Stimulated activated CD8-positive, alpha-beta memory T cell treated with anti-CD3 and anti-CD28 coated beads, Interleukin-2, amount 100 ng/mL, for 48 hours (primary cell): ENCODE measurements around the gene IQGAP2.
"Not testable (repeated sequence)": the region's sequence is repeated elsewhere in the genome, so short reads cannot be mapped to it uniquely, and the experiment has no call there.

Experiments
- DNase-seq, 2 donors: peaks; one replicate each; pipeline ENCODE4 v3.0.0-alpha.2; 2020; ENCODE audit warnings: low read depth in 2 of 2

The IQGAP2 gene

GRCh38 chr5:76402886-76403765 is at the start of gene IQGAP2:
Gene IQGAP2, plus strand, starts transcription at chr5:76403285. Its CDS starts 261 bp downstream, at chr5:76403546.
- DNase-seq, result peak; percentile 63 to 72

DNA sequence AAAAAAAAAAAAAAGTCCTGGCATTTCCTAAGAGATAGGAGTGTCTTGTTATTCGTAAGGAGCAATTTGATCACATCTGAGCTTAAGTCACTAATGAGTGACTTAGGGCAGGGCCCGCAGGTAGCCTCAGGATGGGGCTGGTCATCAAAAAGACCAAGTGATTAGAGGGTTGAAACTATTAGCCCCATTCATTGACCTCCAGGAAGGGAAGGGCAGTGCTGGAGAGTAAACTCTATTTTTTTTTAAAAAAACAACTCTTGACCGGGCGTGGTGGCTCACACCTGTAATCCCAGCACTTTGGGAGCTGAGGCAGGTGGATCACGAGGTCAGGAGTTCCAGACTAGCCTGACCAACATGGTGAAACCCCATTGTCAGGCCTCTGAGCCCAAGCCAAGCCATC is 46.2 kb upstream of the IQGAP2 start:
- DNase-seq, result no peak

DNA sequence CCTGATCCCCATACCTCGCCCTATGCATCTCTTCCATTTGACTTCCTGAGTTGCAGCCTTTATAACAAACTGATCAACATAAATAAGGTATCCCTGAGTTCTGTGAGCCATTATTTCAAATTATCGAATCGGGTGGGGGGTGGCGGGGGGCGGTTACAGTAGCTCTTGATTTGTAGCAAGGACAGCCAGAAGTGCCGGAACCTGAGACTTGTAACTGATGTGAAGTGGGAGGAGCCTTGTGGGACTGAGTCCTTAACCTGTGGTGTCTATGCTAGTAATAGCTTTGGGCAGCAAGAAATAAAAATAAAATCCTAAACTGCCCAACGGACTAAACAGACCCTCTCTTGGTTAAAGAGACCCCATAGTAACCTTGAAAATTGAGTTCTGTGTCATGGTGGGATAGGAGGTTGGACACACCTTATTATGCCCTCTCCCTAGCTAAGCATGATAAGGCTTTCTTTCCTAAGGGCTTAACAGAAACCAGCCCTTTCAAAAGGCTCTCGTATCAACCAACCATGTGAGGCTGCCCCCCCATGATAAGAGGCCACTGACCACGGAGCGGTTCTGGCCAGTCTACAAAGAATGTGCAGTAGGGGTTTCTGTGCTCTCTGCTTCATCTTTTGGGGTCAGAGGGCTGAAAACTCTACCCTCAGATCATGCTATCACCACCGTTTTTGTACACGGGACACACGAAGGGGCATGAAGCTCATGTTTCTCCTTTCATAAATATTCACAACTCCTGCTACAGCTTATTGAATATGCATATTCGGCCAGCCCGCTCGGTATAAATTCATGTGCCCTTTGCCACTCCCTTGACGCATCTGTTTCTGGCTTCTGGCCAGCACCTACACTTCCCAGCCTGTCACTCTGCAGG is 39.5 kb upstream of the IQGAP2 start:
- DNase-seq, result no peak

GRCh38 chr5:76364226-76364589 is 38.9 kb upstream of the IQGAP2 start:
- no peak for DNase-seq

DNA sequence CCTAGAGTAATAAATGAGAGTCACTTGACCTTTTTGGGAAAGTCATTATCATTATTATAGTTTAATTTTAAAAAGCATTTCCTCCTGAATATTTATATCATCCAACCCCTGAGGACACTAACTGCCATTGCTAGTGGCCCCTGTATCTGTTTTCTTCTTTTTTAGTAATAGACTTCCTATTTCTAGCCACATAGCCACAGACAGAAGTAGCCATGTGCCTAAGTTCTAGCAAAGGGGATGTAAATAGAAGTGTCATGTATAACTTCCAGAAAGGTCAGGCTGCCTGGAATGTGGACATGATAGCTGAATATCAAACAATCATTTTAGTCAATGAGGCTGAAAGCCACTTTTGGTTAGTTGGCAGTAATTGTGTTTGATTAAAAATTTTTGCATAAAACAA is 37.5 kb upstream of the IQGAP2 start:
- DNase-seq, result no peak

GRCh38 chr5:76366596-76366995 is 36.5 kb upstream of the IQGAP2 start:
- DNase-seq, result no peak

GRCh38 chr5:76367623-76368371 is 35.3 kb upstream of the IQGAP2 start:
- no peak for DNase-seq

DNA sequence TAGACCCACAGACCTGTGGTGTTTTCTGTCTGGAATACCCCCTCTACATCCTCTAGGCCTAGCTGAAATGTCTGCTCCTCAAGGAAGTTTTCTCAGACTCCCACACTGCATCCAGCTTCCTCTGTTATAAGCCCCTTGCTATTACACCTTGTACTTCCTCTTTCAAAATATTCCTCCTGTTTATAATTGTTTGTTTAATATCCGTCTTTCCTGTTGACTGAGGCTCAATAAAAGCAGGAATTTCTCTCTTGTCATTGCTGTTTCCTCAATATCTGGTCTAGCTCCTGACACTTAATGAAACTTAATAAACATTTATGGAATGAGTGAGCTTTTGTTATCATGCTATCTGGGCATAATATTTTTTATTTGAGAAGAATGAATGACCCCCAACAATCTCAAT is 34.1 kb upstream of the IQGAP2 start:
- DNase-seq, result no peak

GRCh38 chr5:76369668-76370067 is 33.4 kb upstream of the IQGAP2 start:
- not testable (repeated sequence) for DNase-seq

- DNase-seq, result no peak
Observed at GRCh38 chr5:76371960-76372322, 31.1 kb upstream of the IQGAP2 start.

DNA sequence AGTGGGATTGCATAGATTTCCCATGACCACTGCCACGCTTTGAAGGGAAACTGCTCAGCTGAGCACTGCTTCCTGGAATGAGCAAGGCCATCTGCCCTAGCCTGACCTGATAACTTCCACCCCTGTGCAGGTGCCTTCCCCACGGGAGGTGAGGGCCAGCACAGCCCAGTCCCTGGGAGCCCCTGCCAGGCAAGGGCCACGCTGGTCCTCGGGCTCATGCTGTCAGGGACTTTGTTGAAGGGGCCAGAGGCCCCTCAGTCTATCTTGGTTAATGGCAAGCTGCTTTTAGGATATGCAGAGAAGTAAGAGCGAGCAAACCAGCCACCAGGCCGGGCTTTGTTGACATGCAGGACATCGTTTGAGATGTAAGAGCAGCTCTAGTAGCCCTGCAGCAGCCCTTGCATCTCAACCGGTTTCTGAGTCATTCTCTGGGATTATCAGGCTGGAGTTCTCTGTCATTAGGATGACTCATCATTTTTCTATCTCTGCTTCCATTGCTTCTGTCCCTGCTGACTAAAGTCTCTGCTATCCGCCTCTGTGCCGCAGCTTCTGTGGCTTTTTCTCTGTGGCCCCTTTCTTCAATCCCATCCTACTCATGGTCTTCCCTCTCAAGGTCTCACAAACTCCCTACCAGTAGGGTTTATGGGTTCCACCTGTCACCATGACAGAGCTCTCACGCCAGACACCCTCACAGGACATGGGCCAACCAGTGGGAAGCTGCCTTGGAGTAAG is 30.6 kb upstream of the IQGAP2 start:
- DNase-seq, result no peak

- DNase-seq, result no peak
Observed at GRCh38 chr5:76376148-76376865, 26.8 kb upstream of the IQGAP2 start.

GRCh38 chr5:76376866-76377230 is 26.2 kb upstream of the IQGAP2 start:
- DNase-seq, result no peak

GRCh38 chr5:76378355-76378754 is 24.7 kb upstream of the IQGAP2 start:
- no peak for DNase-seq

- DNase-seq, result no peak
Observed at GRCh38 chr5:76379316-76379715, 23.8 kb upstream of the IQGAP2 start.

DNA sequence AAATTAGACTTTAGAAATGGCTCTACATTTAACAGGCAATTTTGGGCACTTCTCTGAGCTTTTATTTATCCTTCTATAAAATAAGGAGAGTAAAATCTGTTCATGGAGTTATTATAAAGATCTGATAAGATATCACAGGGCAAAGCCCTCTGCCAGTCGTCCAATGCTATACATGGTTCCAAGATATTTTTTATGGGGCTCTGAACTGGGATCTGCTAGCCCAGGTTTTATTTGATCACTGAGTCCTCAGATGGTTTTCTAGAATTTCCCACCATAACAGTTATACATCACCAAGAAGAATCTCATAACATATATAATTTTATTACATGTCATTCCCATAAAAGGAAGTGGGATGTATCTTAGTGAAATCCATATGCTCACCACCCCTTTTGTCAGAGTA is 23.2 kb upstream of the IQGAP2 start:
- DNase-seq, result no peak

GRCh38 chr5:76380346-76381066 is 22.6 kb upstream of the IQGAP2 start:
- DNase-seq, result no peak

DNA sequence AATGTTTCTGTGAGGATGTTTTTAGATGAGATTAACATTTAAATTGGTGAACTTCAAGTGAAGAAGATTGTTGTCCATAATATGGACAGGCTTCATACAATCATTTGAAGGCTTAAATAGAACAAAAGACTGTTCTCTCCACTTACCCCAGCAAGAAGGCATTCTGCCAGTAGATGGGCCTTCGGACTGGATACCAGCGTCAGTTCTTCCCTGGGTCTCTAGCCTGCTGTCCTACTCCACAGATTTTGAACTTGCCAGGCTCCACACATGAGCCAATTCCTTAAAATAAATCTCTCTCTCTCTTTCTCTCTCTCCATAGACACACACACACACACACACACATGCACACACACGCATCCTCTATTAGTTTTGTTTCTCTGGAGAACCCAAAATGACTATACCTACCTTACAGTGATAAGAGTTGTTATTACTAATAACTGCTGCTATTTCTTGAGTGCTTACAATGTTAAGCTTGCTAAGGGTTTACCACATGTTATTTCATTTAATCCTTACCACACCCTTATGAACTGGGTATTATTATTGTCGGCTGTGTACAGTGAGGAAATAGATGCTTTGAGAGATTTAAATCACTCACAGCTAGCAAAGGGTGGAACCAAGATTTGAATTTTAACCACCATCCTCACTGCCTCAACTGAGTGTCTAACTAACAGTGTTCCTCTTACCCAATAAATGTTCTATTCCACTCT is 19.8 kb upstream of the IQGAP2 start:
- no peak for DNase-seq

- DNase-seq, result no peak
Observed at GRCh38 chr5:76384189-76384588, 18.9 kb upstream of the IQGAP2 start.

DNA sequence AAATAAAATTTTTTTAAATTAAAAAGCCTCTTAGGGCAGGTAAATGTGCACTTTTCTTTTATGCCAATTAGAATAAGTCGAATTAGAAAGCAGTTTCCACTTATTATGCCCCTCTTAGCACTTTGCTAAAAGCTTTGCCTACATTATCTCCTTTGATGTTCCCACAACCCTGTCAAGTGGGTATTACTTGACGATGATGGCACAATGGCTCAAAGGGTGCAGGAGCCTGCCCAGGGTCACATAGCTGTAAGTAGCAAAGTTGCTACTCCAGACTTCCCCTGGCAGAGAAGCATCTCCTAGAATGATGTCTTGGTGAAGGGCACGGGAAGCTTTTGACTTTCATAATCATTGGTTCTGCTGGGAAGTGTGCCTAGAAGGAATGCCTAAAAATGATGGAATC is 18.4 kb upstream of the IQGAP2 start:
- DNase-seq, result no peak
